ENCODE results near the gene KIAA1217.

KIAA1217 gene

DNA sequence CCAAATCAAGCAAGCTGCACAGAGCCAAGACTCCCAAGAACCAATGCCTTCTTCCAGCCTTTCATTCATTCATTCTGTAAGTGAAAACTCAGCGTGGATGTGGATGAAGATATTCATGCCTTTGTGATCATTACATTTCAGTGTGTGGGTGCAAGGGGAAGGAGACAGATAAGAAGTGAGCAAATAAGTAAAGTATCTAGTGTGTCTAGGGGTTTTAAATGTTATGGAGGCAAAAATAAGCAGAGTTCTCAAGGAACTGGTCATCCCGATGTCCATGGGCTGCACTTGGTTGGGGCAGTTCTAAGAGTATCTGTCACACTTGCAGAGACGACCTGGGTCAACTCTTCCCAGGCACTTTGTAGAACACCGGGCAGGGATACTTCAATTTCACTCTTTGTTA, 149.1 kb downstream of the KIAA1217 start:
- TF ChIP-seq, protein P1, sequence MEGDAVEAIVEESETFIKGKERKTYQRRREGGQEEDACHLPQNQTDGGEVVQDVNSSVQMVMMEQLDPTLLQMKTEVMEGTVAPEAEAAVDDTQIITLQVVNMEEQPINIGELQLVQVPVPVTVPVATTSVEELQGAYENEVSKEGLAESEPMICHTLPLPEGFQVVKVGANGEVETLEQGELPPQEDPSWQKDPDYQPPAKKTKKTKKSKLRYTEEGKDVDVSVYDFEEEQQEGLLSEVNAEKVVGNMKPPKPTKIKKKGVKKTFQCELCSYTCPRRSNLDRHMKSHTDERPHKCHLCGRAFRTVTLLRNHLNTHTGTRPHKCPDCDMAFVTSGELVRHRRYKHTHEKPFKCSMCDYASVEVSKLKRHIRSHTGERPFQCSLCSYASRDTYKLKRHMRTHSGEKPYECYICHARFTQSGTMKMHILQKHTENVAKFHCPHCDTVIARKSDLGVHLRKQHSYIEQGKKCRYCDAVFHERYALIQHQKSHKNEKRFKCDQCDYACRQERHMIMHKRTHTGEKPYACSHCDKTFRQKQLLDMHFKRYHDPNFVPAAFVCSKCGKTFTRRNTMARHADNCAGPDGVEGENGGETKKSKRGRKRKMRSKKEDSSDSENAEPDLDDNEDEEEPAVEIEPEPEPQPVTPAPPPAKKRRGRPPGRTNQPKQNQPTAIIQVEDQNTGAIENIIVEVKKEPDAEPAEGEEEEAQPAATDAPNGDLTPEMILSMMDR (IDR thresholded peaks at IDR 0.05), result no peak
- Histone ChIP-seq H3K36me3 (no peaks in the 10 kb centered on the region), H3K9me3 (no peaks in the 10 kb centered on the region), H3K4me3 (ENCODE audit: low read depth in 1 of 2, low read length in 1 of 2) (no peak overlapping the region), H3K27me3 (no peaks in the 10 kb centered on the region), H3K4me1 (ENCODE audit: control insufficient read depth in 1 of 2, insufficient read depth in 1 of 2, low read depth in 1 of 2, low read length in 1 of 2) (no peaks in the 10 kb centered on the region), H3K27ac (no peak overlapping the region)

DNA sequence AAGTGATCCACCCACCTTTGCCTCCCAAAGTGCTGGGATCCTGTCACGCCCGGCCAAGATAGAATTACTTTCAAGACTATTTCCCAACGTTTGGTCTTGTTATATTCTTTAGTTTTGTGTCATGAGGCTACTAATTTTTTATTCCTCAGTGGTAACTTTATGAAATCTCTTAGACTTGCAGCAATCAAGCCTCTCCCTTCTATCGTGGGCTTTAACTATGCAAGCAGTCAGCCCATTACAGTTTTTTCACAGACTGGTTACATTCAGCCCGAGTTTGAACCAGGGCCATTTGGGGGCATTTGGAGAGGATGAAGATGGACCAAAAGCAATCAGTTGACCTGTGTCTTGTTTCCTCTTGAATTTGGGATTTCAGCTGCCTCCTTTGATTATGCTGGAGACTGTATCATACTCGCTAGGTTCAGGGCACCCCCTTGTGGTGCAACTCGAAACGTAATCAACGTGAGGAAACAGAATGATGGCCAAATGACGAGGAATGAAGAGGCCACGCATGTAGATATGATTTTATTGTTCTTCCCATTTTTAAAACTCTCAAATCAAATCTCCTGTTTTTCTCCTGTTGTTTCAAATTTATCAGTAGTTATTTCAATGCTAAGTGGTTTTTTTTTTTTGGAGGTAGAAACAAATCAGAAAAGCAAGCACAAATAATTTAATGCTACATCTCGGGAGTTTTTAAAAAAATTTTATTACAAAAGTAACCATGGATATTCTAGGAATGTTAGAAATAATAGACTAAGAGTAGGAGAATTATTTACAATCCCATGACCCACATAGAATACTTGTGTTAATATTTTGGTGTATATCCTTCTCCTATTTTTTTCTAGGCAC, 151.6 kb downstream of the KIAA1217 start:
- H3K27me3 ChIP-seq, result no peaks in the 10 kb centered on the region
- TF ChIP-seq, protein P1 (IDR thresholded peaks at IDR 0.05), result no peak

DNA sequence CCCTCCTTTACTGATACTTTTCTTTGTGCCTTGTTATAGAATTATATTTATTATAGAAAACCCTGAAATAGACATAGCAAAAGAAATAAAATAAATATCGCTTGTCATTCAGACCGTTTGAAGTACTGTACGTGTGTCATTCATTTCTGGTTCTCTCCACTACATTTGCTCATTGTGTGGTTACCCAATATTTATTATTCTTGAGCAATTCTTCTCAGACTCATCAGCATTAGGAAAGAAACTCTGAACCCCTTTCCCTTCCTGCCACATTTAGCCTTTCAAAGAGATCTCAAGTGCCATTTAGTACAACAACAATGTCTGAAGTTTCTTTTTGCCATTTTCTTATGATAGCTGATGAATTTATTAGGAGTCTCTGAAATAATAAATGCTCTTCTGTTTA, 154.1 kb downstream of the KIAA1217 start:
- Histone ChIP-seq H3K27ac (no peak overlapping the region), H3K4me1 (ENCODE audit: control insufficient read depth in 1 of 2, insufficient read depth in 1 of 2, low read depth in 1 of 2, low read length in 1 of 2) (no peaks in the 10 kb centered on the region), H3K27me3 (no peaks in the 10 kb centered on the region), H3K36me3 (no peaks in the 10 kb centered on the region), H3K9me3 (no peaks in the 10 kb centered on the region), H3K4me3 (ENCODE audit: low read depth in 1 of 2, low read length in 1 of 2) (no peak overlapping the region)
- TF ChIP-seq, protein P1 (IDR thresholded peaks at IDR 0.05), result no peak

More for the DNA sequence above, 151.6 kb downstream of the KIAA1217 start:
- Histone ChIP-seq H3K27ac (no peak overlapping the region), H3K4me3 (ENCODE audit: low read depth in 1 of 2, low read length in 1 of 2) (no peak overlapping the region), H3K4me1 (ENCODE audit: control insufficient read depth in 1 of 2, insufficient read depth in 1 of 2, low read depth in 1 of 2, low read length in 1 of 2) (no peaks in the 10 kb centered on the region), H3K9me3 (no peaks in the 10 kb centered on the region), H3K36me3 (no peaks in the 10 kb centered on the region)

DNA sequence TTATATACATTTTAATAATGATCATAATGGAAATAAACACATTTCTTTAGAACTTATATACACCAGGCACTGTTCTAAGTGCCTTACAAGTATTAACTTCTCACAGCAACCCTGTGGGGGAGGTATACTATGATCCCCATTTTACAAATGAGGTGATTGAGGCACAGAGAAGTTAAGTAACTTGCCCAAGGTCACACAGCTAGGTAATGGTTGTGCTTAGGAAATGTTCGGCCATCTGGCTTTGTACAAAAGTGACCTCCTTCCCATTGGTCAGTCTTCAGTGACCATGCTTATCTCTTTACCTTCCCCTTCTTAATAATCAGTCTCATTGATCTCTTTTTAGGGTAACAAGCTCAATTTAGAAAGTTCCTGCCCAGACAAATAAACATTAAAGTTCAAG, 158.8 kb downstream of the KIAA1217 start:
- TF ChIP-seq, protein P1 (IDR thresholded peaks at IDR 0.05), result no peak
- no peak overlapping the region for H3K27ac ChIP-seq
- no peaks in the 10 kb centered on the region for H3K9me3 ChIP-seq
- H3K4me3 ChIP-seq (ENCODE audit: low read depth in 1 of 2, low read length in 1 of 2), result no peak overlapping the region
- H3K4me1 ChIP-seq (ENCODE audit: control insufficient read depth in 1 of 2, insufficient read depth in 1 of 2, low read depth in 1 of 2, low read length in 1 of 2), result no peaks in the 10 kb centered on the region
- no peaks in the 10 kb centered on the region for H3K27me3 ChIP-seq
- no peaks in the 10 kb centered on the region for H3K36me3 ChIP-seq

DNA sequence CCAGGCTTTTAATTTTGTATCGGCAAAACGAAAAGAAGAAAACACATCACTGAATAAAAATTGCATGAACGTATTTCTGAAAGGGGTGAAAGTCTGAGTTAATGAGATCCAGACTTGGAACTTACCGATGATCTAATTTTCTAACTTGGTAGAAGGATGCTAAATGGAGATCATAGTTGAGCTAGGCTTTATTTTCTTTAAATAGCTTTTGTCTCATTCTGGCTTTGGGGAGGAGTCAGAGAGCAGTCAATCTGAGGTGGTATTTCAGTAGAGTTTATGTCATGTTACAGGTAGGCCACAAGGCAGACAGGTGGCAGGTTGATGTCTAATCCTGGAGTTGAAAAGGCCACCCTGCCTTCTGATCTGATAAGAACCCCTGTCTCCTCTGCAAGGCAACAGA, 161.9 kb downstream of the KIAA1217 start:
- Histone ChIP-seq H3K4me3 (ENCODE audit: low read depth in 1 of 2, low read length in 1 of 2) (no peak overlapping the region), H3K27ac (no peak overlapping the region), H3K27me3 (no peaks in the 10 kb centered on the region), H3K36me3 (no peaks in the 10 kb centered on the region), H3K9me3 (no peaks in the 10 kb centered on the region), H3K4me1 (ENCODE audit: control insufficient read depth in 1 of 2, insufficient read depth in 1 of 2, low read depth in 1 of 2, low read length in 1 of 2) (no peaks in the 10 kb centered on the region)
- TF ChIP-seq, protein P1 (IDR thresholded peaks at IDR 0.05), result no peak
